ENCODE results near the gene LGR4. TPM values are rescaled to one million over a fixed set of nuclear protein-coding genes. Genes with fewer than 3 reads are reported as not detected.

The LGR4 gene
- total RNA-seq, 1 experiment from 2014 or later: 99.2 TPM

- no peak for DNase-seq
- no peaks in the 10 kb centered on the region for H4K20me1 ChIP-seq (ENCODE audit: control insufficient read depth, insufficient read depth, insufficient read length)
- Mint-ChIP-seq H3K9me3 (peaks cover 3 to 7% of the 10 kb centered on the region in 2 experiments; a peak in 3 of 5 replicates), H3K27me3 (ENCODE audit: low read depth) (no peaks in the 10 kb centered on the region), H3K36me3 (ENCODE audit: insufficient read depth in 1 of 3, low read depth in 3 of 3) (peaks cover 15 to 47% (median 31%) of the 10 kb centered on the region in 3 experiments), H3K4me3 (peak overlapping the region in 1 of 2 experiments; percentile 80; a peak in 2 of 5 replicates), H3K27ac (peak overlapping the region; percentile 33 to 50 (median 38); a peak in 1 of 7 replicates), H3K4me1 (peaks cover 61 to 66% of the 10 kb centered on the region in 2 experiments)
- no peaks in the 10 kb centered on the region for H3K9me3 ChIP-seq (ENCODE audit: control insufficient read depth, low read depth, low read length)
- no peak overlapping the region for H4K91ac ChIP-seq (ENCODE audit: insufficient read length, low read depth, low read length)
- H3K23ac ChIP-seq (ENCODE audit: insufficient read length, low read depth, low read length): no peak overlapping the region
- H2BK5ac ChIP-seq (ENCODE audit: insufficient read length, low read length): no peak overlapping the region
- H3K4me1 ChIP-seq (ENCODE audit: insufficient read depth, low read length): peaks cover 10% of the 10 kb centered on the region; the same call in 1 of the 2 replicates
- no peak overlapping the region for H3K14ac ChIP-seq (ENCODE audit: insufficient read depth, low read length)
- peaks cover 19% of the 10 kb centered on the region for H3K23me2 ChIP-seq (ENCODE audit: insufficient read length, low read depth, low read length, poor library complexity, severe bottlenecking)
- H3K56ac ChIP-seq (ENCODE audit: insufficient read length, low read depth, low read length): no peak overlapping the region
- no peak overlapping the region for H4K8ac ChIP-seq (replicated peaks; ENCODE audit: insufficient read length, low read depth, low read length)
- peak overlapping the region; percentile 99 for H3K4me2 ChIP-seq (ENCODE audit: insufficient read depth, insufficient read length, low read length)
- TF ChIP-seq CTCF (conservative IDR thresholded peaks at IDR 0.05): no peak
- H2BK15ac ChIP-seq (ENCODE audit: low read depth, low read length): no peak overlapping the region
- H2BK120ac ChIP-seq (ENCODE audit: low read depth, low read length, poor library complexity, severe bottlenecking): no peak overlapping the region
- no peak overlapping the region for H3K27ac ChIP-seq (ENCODE audit: insufficient read length, low read depth, low read length)
- H2BK12ac ChIP-seq (ENCODE audit: insufficient read length, low read depth, low read length): no peak overlapping the region
- H3K4ac ChIP-seq (ENCODE audit: low read depth, low read length): no peak overlapping the region
- H2AFZ ChIP-seq (ENCODE audit: low read length): no peak overlapping the region
- no peaks in the 10 kb centered on the region for H3K27me3 ChIP-seq (ENCODE audit: insufficient read depth, low read length)
- H3K79me2 ChIP-seq (ENCODE audit: insufficient read depth, low read length): peaks cover 55% of the 10 kb centered on the region; the same call in 1 of the 2 replicates
- no peak overlapping the region for H3K18ac ChIP-seq (ENCODE audit: insufficient read length, low read depth, low read length)
- no peak overlapping the region for H2BK20ac ChIP-seq (ENCODE audit: low read depth, low read length, poor library complexity, severe bottlenecking)
- no peak overlapping the region for H2AK5ac ChIP-seq (ENCODE audit: insufficient read length, low read length)
- H4K5ac ChIP-seq (ENCODE audit: insufficient read length, low read depth, low read length): no peak overlapping the region
- no peak overlapping the region for H3K9ac ChIP-seq (ENCODE audit: extremely low read depth, insufficient read length, low read length)
- peaks cover 7% of the 10 kb centered on the region for H3K79me1 ChIP-seq (ENCODE audit: insufficient read depth, low read depth, low read length, poor library complexity, severe bottlenecking)
- no CpG with 5 or more reads among the region's 5 CpGs for WGBS (ENCODE audit: extremely low coverage, insufficient read length, low lambda C conversion rate)
- H3T11ph ChIP-seq (ENCODE audit: low read length): no peak overlapping the region
These were observed 4.2 kb downstream of the LGR4 start for GRCh38 chr11:27468209-27468994.

Measured in H9 (cell line).